ENCODE results near the gene TPRN.
A peak's percentile ranks its signal among the peaks of the same experiment; 100 is the strongest.

Gene TPRN

GRCh38 chr9:137205126-137206069 is 4.9 kb upstream of the TPRN start, which contains the start of the genes NDOR1 and TMEM203:
NDOR1 (plus strand) TSS chr9:137205700; CDS start chr9:137205778, 78 bp downstream.
TMEM203 (minus strand) TSS chr9:137205648; CDS start chr9:137205414, 234 bp downstream.
- DNase-seq, result peak; percentile 88

- no peak for DNase-seq
These were observed 4.2 kb upstream of the TPRN start for GRCh38 chr9:137204731-137205125.

GRCh38 chr9:137202966-137203365 is 2.4 kb upstream of the TPRN start:
- DNase-seq, result no peak

GRCh38 chr9:137201205-137201868 is 796 bp upstream of the TPRN start:
- no peak for DNase-seq

GRCh38 chr9:137199411-137200121 is 975 bp downstream of the TPRN start:
- DNase-seq, result no peak

- DNase-seq, result no peak
These were observed 1.6 kb downstream of the TPRN start for GRCh38 chr9:137198902-137199283.

GRCh38 chr9:137198051-137198901 is 2.3 kb downstream of the TPRN start:
- DNase-seq, result no peak

- no peak for DNase-seq
These were observed 4.9 kb downstream of the TPRN start for GRCh38 chr9:137195525-137196220.

GRCh38 chr9:137194909-137195308 is 5.6 kb downstream of the TPRN start:
- no peak for DNase-seq

GRCh38 chr9:137194388-137194787 is 6.2 kb downstream of the TPRN start:
- DNase-seq, result no peak

- no peak for DNase-seq
These were observed 6.8 kb downstream of the TPRN start for GRCh38 chr9:137193771-137194170.

- DNase-seq, result no peak
These were observed 7.7 kb downstream of the TPRN start for GRCh38 chr9:137192859-137193258.

- DNase-seq, result no peak
These were observed 8.1 kb downstream of the TPRN start for GRCh38 chr9:137192448-137192780.

- no peak for DNase-seq
These were observed 8.7 kb downstream of the TPRN start for GRCh38 chr9:137191691-137192447.

- no peak for DNase-seq
These were observed 9.3 kb downstream of the TPRN start for GRCh38 chr9:137191245-137191644.

GRCh38 chr9:137190315-137190856 is 10.2 kb downstream of the TPRN start:
- DNase-seq, result no peak

GRCh38 chr9:137189297-137190295 is 10.9 kb downstream of the TPRN start:
- no peak for DNase-seq

- DNase-seq, result peak; percentile 89
These were observed 11.8 kb downstream of the TPRN start, which contains the start of the genes ANAPC2 and SSNA1 for GRCh38 chr9:137188490-137189296. ANAPC2 (minus strand) TSS chr9:137188560; CDS start chr9:137188532, 28 bp downstream. SSNA1 (plus strand) TSS chr9:137188676; CDS start chr9:137188727, 51 bp downstream.
